ENCODE results near the gene UMODL1.

- TF ChIP-seq POLR2A (IDR thresholded peaks at IDR 0.05; ENCODE audit: extremely low read depth, insufficient read length) = no peak
- no peak for TF ChIP-seq CTCF (IDR thresholded peaks at IDR 0.05; ENCODE audit: low read depth, low read length)
- TF ChIP-seq MAX (IDR thresholded peaks at IDR 0.05; ENCODE audit: low read depth, low read length) = no peak
- no peak for TF ChIP-seq MYC (IDR thresholded peaks at IDR 0.05; ENCODE audit: low read depth, low read length)
Observed at GRCh38 chr21:42124081-42124480, 53.0 kb downstream of the UMODL1 start.

Measured in NB4 (cell line).